ENCODE measurements around the gene DEPDC4. TPM values are rescaled to one million over a fixed set of nuclear protein-coding genes. Genes with fewer than 3 reads are reported as not detected.
A peak's percentile ranks its signal among the peaks of the same experiment; 100 is the strongest.
"Not testable (repeated sequence)": the region's sequence is repeated elsewhere in the genome, so short reads cannot be mapped to it uniquely, and the experiment has no call there.

The DEPDC4 gene
- total RNA-seq, 2 experiments from 2014 or later = 1.4 to 2.1 TPM

DNA sequence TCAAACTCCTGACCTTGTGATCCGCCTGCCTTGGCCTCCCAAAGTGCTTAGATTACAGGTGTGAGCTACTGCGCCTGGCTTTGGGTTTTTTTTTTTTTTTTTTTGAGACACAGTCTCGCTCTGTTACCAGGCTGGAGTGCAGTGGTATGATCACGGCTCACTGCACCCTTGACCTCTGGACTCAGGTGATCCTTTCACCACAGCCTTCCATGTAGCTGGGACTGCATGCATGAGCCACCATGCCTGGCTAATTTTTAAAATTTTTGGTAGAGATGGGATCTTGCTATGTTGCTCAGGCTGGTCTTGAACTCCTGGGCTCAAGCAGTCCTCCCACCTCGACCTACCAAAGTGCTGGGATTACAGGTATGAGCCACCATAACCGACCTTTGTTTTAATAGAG, 44.7 kb downstream of the DEPDC4 start:
- H3K27ac Mint-ChIP-seq, H3K9me3 Mint-ChIP-seq, POLR2A ChIA-PET, H3K4me1 Mint-ChIP-seq, H3K27me3 Mint-ChIP-seq, H3K4me3 Mint-ChIP-seq, DNase-seq: not testable (repeated sequence)
- CTCF ChIA-PET = interaction anchor here (0.9 to 1.3 kb wide), 2 partner anchors 12 kb away, joined by 3 to 4 read pairs; no protein-coding TSS in a partner anchor
- H3K36me3 Mint-ChIP-seq (ENCODE audit: low read depth) = peaks cover 26% of the 10 kb centered on the region

- Mint-ChIP-seq H3K27me3 (no peaks in the 10 kb centered on the region), H3K9me3 (no peaks in the 10 kb centered on the region), H3K36me3 (ENCODE audit: low read depth) (peaks cover 28% of the 10 kb centered on the region), H3K4me1 (no peaks in the 10 kb centered on the region), H3K4me3 (no peak overlapping the region), H3K27ac (no peak overlapping the region)
- ChIA-PET POLR2A (no interaction called here), CTCF (interaction anchor here (1.1 to 1.3 kb wide), 2 partner anchors 12 to 21 kb away, joined by 3 to 4 read pairs; partner anchors contain the start of gene ACTR6)
- no peak for DNase-seq
Observed at GRCh38 chr12:100221523-100221922, 45.4 kb downstream of the DEPDC4 start.

DNA sequence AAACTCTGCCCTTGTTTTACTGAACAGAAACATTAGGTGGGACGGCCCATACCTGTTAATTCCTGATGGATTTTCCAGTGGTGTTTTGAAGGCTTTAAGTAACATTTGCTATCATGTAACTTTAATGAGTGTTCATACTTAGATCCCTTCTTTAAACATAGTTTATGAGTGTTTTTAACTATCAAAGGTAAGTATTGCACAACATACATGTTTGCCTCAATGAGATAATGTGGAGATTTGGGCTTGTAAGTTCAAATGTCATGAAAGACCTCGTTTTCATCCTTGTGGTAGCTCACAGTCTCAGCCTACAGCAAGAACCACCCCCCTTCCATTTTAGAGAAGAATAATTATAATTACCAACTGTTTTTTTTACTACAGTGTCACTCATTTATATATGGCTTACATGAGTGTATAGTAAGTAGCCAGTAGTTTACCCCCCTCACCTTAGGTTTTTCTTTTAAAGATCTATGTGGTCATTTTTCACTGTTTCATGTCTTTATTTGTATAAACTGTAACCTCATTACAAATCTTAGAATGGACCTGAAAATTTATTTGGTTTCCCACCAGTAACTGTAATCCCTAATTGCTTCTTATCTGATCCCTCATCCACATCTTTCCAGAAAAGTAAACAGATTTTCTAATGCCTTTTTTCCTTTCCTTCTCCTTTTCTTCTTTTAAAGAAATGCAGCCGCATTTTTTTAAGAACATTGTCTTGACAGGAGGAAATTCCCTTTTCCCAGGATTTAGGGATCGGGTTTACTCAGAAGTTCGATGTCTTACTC, 47.4 kb downstream of the DEPDC4 start:
- DNase-seq = no peak
- H3K27ac Mint-ChIP-seq = no peak overlapping the region
- no peaks in the 10 kb centered on the region for H3K27me3 Mint-ChIP-seq
- no peak overlapping the region for H3K4me3 Mint-ChIP-seq
- peaks cover 1% of the 10 kb centered on the region for H3K4me1 Mint-ChIP-seq
- POLR2A ChIA-PET = no interaction called here
- H3K36me3 Mint-ChIP-seq (ENCODE audit: low read depth) = peaks cover 31% of the 10 kb centered on the region
- CTCF ChIA-PET = no interaction called here
- no peaks in the 10 kb centered on the region for H3K9me3 Mint-ChIP-seq

DNA sequence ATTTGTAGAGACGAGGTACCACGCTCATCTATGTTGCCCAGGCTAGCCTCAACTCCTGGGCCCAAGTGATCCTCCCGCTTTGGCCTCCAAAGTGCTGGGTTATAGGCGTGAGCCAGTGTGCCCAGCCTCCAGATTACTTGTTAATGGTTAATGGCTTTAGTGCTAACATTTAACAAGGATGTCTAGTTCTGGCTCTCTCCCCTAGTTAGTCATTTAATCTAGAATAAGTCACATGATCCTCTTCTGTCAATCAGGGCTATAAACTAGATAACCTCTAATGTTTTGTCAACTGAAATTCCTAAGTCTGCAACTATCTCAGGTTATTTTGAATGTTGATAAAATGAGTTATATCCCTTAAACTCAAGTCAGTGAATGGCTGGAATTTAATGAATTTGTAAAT, 50.5 kb downstream of the DEPDC4 start:
- no peak overlapping the region for H3K27ac Mint-ChIP-seq
- peaks cover 2% of the 10 kb centered on the region for H3K4me1 Mint-ChIP-seq
- POLR2A ChIA-PET = no interaction called here
- no peak overlapping the region for H3K4me3 Mint-ChIP-seq
- CTCF ChIA-PET = no interaction called here
- no peaks in the 10 kb centered on the region for H3K27me3 Mint-ChIP-seq
- no peaks in the 10 kb centered on the region for H3K9me3 Mint-ChIP-seq
- H3K36me3 Mint-ChIP-seq (ENCODE audit: low read depth) = peaks cover 34% of the 10 kb centered on the region
- DNase-seq = no peak

GRCh38 chr12:100215209-100215608, 51.7 kb downstream of the DEPDC4 start:
- H3K4me1 Mint-ChIP-seq = peaks cover 2% of the 10 kb centered on the region

DNA sequence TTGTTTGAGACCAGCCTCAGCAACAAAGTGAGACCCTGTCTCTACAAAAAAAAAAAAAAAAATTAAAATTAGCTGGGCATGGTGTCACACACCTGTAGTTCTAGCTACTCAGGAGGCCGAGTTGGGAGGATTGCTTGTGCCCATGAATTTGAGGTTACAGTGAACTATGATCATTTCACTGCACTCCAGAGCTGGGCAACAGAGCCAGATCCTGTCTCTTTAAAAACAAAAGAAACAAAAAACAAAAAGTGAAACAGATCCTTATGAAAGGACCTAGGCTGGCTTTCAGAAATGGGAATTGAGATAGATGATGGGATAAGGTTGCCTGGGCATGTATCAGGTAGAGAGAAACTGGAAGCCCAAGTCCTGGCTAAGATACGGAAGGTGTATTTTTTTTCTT, 52.4 kb downstream of the DEPDC4 start:
- H3K9me3 Mint-ChIP-seq = no peaks in the 10 kb centered on the region
- no peak for DNase-seq
- peaks cover 32% of the 10 kb centered on the region for H3K36me3 Mint-ChIP-seq (ENCODE audit: low read depth)
- ChIA-PET CTCF (no interaction called here), POLR2A (no interaction called here)
- no peak overlapping the region for H3K4me3 Mint-ChIP-seq
- no peak overlapping the region for H3K27ac Mint-ChIP-seq
- peaks cover 2% of the 10 kb centered on the region for H3K4me1 Mint-ChIP-seq
- no peaks in the 10 kb centered on the region for H3K27me3 Mint-ChIP-seq

More at GRCh38 chr12:100215209-100215608, 51.7 kb downstream of the DEPDC4 start:
- CTCF ChIA-PET = no interaction called here
- H3K9me3 Mint-ChIP-seq = no peaks in the 10 kb centered on the region
- H3K27ac Mint-ChIP-seq = peak overlapping the region; percentile 0
- no peak overlapping the region for H3K4me3 Mint-ChIP-seq
- DNase-seq = no peak
- peaks cover 35% of the 10 kb centered on the region for H3K36me3 Mint-ChIP-seq (ENCODE audit: low read depth)
- POLR2A ChIA-PET = no interaction called here
- H3K27me3 Mint-ChIP-seq = no peaks in the 10 kb centered on the region

DNA sequence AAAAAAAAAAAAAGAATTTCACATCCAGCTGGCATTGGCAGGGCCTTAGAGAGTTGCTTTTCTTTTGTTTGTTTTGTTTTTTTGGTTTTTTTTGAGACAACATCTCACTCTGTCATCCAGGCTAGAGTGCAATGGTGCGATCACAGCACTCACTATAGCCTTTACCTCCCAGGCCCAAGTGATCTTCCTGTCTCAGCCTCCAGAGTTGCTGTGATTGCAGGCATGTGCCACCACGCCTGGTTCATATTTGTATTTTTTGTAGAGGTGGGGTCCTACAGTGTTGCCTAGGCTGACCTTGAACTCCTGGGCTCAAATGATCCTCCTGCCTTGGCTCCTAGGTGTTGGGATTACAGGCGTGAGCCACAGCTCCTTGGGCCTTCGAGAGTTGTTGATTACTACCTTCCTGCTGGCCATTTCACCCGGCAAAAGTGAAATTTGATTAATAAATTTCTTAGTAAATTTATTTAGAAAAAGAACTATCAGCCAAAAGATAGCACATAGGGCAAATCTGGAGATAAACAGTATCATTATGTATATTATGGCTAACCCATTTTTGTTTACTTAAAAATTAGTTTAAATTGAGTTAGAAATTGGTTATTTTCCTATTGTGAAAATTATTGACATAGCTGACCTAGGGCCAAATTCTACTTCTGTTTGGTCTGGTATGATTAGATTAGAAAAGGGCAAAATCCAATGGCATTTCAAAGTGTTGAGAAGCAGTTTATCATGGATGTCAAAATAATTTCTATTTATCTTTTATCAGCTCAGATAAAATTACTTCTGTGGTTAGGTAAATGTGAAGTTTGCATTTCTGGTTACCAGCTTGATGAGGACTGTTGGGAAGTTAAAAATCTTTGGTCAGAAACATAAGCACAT, 53.6 kb downstream of the DEPDC4 start:
- H3K4me1 Mint-ChIP-seq = peaks cover 2% of the 10 kb centered on the region
- no peaks in the 10 kb centered on the region for H3K27me3 Mint-ChIP-seq
- peaks cover 40% of the 10 kb centered on the region for H3K36me3 Mint-ChIP-seq (ENCODE audit: low read depth)
- ChIA-PET POLR2A (no interaction called here), CTCF (no interaction called here)
- no peak overlapping the region for H3K4me3 Mint-ChIP-seq
- H3K9me3 Mint-ChIP-seq = no peaks in the 10 kb centered on the region
- H3K27ac Mint-ChIP-seq = no peak overlapping the region
- no peak for DNase-seq

DNA sequence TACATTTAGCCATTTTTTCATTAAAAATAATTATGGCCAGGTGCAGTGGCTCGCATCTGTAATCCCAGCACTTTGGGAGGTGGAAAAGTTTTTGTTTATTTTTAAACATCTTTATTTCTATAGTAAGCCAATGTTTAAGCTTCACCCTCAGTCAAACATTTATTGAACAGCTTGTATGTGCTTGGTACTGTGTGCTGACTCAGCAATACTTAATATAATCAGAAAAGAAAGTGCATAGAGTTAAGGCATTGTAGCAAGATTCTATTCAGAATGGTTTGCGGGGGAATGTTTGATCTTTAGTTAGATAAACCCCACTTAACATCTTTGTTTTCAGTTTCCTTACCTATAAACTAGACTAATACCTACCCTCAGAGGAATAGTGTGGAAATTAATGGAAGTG, 55.2 kb downstream of the DEPDC4 start:
- ChIA-PET POLR2A (no interaction called here), CTCF (interaction anchor here (0.9 to 1.0 kb wide), 2 partner anchors 15 to 18 kb away, joined by 3 read pairs; no protein-coding TSS in a partner anchor)
- Mint-ChIP-seq H3K36me3 (ENCODE audit: low read depth) (peaks cover 43% of the 10 kb centered on the region), H3K9me3 (no peaks in the 10 kb centered on the region), H3K4me1 (peaks cover 2% of the 10 kb centered on the region), H3K27me3 (no peaks in the 10 kb centered on the region), H3K27ac (no peak overlapping the region), H3K4me3 (no peak overlapping the region)
- no peak for DNase-seq

- Mint-ChIP-seq H3K27me3 (no peaks in the 10 kb centered on the region), H3K4me1 (peaks cover 3% of the 10 kb centered on the region), H3K9me3 (no peaks in the 10 kb centered on the region), H3K27ac (no peak overlapping the region), H3K4me3 (no peak overlapping the region), H3K36me3 (ENCODE audit: low read depth) (peaks cover 28% of the 10 kb centered on the region)
- POLR2A ChIA-PET = no interaction called here
- CTCF ChIA-PET = no interaction called here
- no peak for DNase-seq
Observed at GRCh38 chr12:100208834-100209233, 58.0 kb downstream of the DEPDC4 start.

GRCh38 chr12:100207311-100207710, 59.6 kb downstream of the DEPDC4 start:
- Mint-ChIP-seq H3K27ac (no peak overlapping the region), H3K27me3 (no peaks in the 10 kb centered on the region), H3K9me3 (no peaks in the 10 kb centered on the region), H3K4me1 (peaks cover 13% of the 10 kb centered on the region), H3K36me3 (ENCODE audit: low read depth) (peaks cover 28% of the 10 kb centered on the region), H3K4me3 (no peak overlapping the region)
- ChIA-PET CTCF (interaction anchor here (1.0 kb wide), 1 partner anchor 197 kb away, joined by 3 read pairs; no protein-coding TSS in a partner anchor), POLR2A (no interaction called here)
- DNase-seq = no peak

- Mint-ChIP-seq H3K9me3 (no peaks in the 10 kb centered on the region), H3K27me3 (no peaks in the 10 kb centered on the region), H3K4me3 (peak overlapping the region; percentile 99), H3K4me1 (peaks cover 42% of the 10 kb centered on the region), H3K27ac (peak overlapping the region; percentile 100), H3K36me3 (ENCODE audit: low read depth) (peaks cover 11% of the 10 kb centered on the region)
- no peak for DNase-seq
- POLR2A ChIA-PET = no interaction called here
- CTCF ChIA-PET = interaction anchor here (0.7 to 1.4 kb wide), 2 partner anchors 19 to 31 kb away, joined by 3 to 4 read pairs; no protein-coding TSS in a partner anchor
Observed at GRCh38 chr12:100201604-100202423, 65.1 kb downstream of the DEPDC4 start.

DNA sequence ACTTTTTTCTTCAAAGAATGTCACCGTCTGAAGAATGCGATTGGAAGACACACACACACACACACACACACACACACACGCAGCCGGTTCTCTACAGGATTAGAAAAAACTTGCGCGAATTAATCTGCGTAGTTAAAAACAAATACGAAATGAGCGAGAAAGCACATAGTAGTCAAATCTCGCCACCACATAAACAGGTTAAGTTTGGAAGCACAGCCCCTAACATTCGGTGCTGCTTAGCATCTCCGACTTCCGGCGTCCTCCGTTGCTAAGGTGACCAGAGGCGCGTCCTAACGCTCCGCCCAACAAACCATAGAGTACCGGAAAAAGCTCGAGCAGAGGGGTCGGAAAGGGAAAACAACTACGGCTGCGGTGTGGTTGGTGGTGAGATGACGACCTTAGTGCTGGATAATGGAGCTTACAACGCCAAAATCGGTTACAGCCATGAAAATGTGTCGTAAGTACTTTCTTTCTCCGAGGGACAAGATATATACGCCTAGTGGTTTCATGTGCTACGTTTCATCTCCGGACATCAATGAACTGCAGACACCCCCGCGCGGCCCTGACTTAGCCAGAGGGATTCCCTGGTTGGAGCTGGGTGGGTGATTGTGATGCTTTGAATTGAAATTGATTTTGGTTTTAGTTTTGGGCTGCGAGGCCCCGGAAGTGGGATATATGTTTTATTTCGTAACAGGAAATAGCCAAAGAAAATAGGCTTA, 66.3 kb downstream of the DEPDC4 start, which contains the start of gene ACTR6:
ACTR6 (plus strand) TSS at position 353 of the 719 bp plus-strand sequence; CDS start at position 390, 37 bp downstream.
- Mint-ChIP-seq H3K27me3 (no peaks in the 10 kb centered on the region), H3K27ac (peak within 1 kb of the TSS; percentile 100), H3K9me3 (no peaks in the 10 kb centered on the region), H3K4me1 (peaks cover 42% of the 10 kb centered on the region), H3K4me3 (peak within 1 kb of the TSS; percentile 99), H3K36me3 (ENCODE audit: low read depth) (peaks cover 11% of the 10 kb centered on the region)
- DNase-seq = peak; percentile 98
- ChIA-PET POLR2A (interaction anchor here (0.7 kb wide), 1 partner anchor 30 kb away, joined by 4 read pairs; no protein-coding TSS in a partner anchor), CTCF (interaction anchor here (0.7 to 1.4 kb wide), 5 partner anchors 21 to 67 kb away, joined by 3 to 4 read pairs (median 3); partner anchors contain the start of genes DEPDC4 and SCYL2)
